ENCODE data around the gene FAM180B. TPM values are rescaled to one million over a fixed set of nuclear protein-coding genes. Genes with fewer than 3 reads are reported as not detected.

Gene FAM180B
- total and polyA plus RNA-seq, 2 of the 8 experiments (the other 6 are each of a cell fraction or from before 2014, with no cell fraction given) = 0.09 TPM; not detected in 1

GRCh38 chr11:47583844-47584243 lies 2.6 kb upstream of the FAM180B start:
- no peak overlapping the region for H2AFZ ChIP-seq (ENCODE audit: low read length)
- peaks cover 23 to 36% (median 35%) of the 10 kb centered on the region in 4 experiments for H3K36me3 ChIP-seq (ENCODE audit: control insufficient read depth in 2 of 4, insufficient read depth in 4 of 4, low read length in 3 of 4)
- no peak overlapping the region for H3K56ac ChIP-seq (replicated peaks; ENCODE audit: insufficient read length, low read depth, low read length)
- H2AK5ac ChIP-seq (ENCODE audit: low read depth, low read length) = no peak overlapping the region
- no peaks in the 10 kb centered on the region; the same call in 1 of the 2 replicates for H3K79me1 ChIP-seq (ENCODE audit: low read depth, low read length)
- no peak overlapping the region for H4K5ac ChIP-seq (ENCODE audit: insufficient read length, low read depth, low read length)
- no peak overlapping the region for H2BK20ac ChIP-seq (ENCODE audit: low read length)
- no peak for TF ChIP-seq POU5F1 (IDR thresholded peaks at IDR 0.05; ENCODE audit: low read depth, low read length)
- no peak for TF ChIP-seq ATF3 (IDR thresholded peaks at IDR 0.05; ENCODE audit: insufficient read depth, low read depth, low read length)
- no peak for TF ChIP-seq EP300 (IDR thresholded peaks at IDR 0.05; ENCODE audit: borderline replicate concordance in 1 of 2, low read depth in 2 of 2, low read length in 2 of 2)
- no peak for DNase-seq (ENCODE audit: low read depth in 1 of 2, low spot score in 2 of 2)
- H3K14ac ChIP-seq (ENCODE audit: insufficient read length) = no peak overlapping the region
- H3K4me1 ChIP-seq (replicated peaks in 1 of 4; ENCODE audit: control insufficient read depth in 3 of 4, insufficient read depth in 4 of 4, low read length in 3 of 4) = no peaks in the 10 kb centered on the region; a peak in 1 of 7 replicates
- no peak overlapping the region for H2BK120ac ChIP-seq (replicated peaks; ENCODE audit: low read depth, low read length)
- no peak overlapping the region for H3K9ac ChIP-seq (replicated peaks in 1 of 4; ENCODE audit: extremely low read depth in 1 of 4, low read depth in 3 of 4, low read length in 3 of 4)
- FAIRE-seq = no peak
- peaks cover 2 to 3% of the 10 kb centered on the region in 2 experiments for H4K20me1 ChIP-seq (replicated peaks in 1 of 2; ENCODE audit: control insufficient read depth in 1 of 2, insufficient read depth in 2 of 2, low read length in 2 of 2)
- no peak overlapping the region; the same call in 1 of the 2 replicates for H2BK5ac ChIP-seq (ENCODE audit: low read depth, low read length)
- H3K4ac ChIP-seq (replicated peaks; ENCODE audit: insufficient read length, low read depth, low read length) = no peak overlapping the region
- ChIA-PET CTCF (ENCODE audit: partially characterized antibody) (interaction anchor here (1.3 kb wide), 1 partner anchor 33 kb away, joined by 4 read pairs; no protein-coding TSS in a partner anchor), POLR2A (ENCODE audit: partially characterized antibody) (interaction anchor here (0.5 to 3.3 kb wide), 7 partner anchors 9 to 93 kb away, joined by 3 to 25 read pairs (median 3); no protein-coding TSS in a partner anchor)
- H2BK15ac ChIP-seq (ENCODE audit: low read length) = no peak overlapping the region
- no peak overlapping the region for H4K8ac ChIP-seq (ENCODE audit: extremely low read depth, insufficient read depth, low read length)
- no peak overlapping the region for H3K4me3 ChIP-seq (ENCODE audit: extremely low read depth in 1 of 4, insufficient read depth in 2 of 4, low read depth in 3 of 4, low read length in 4 of 4)
- H3K27ac ChIP-seq (ENCODE audit: low read depth, low read length) = no peak overlapping the region
- H3K23ac ChIP-seq (ENCODE audit: insufficient read length) = no peak overlapping the region
- no peaks in the 10 kb centered on the region for H3K27me3 ChIP-seq (replicated peaks in 1 of 4; ENCODE audit: control insufficient read depth in 3 of 4, extremely low read depth in 1 of 4, insufficient read depth in 3 of 4, low read length in 3 of 4)
- no peaks in the 10 kb centered on the region for H3K9me3 ChIP-seq (ENCODE audit: insufficient read depth in 2 of 2, low read depth in 1 of 2, low read length in 1 of 2)
- H4K91ac ChIP-seq (replicated peaks; ENCODE audit: insufficient read length, low read length) = no peak overlapping the region
- peaks cover 4% of the 10 kb centered on the region; the same call in 1 of the 2 replicates for H3K23me2 ChIP-seq (ENCODE audit: low read depth, low read length)
- H2BK12ac ChIP-seq (ENCODE audit: low read depth, low read length) = no peak overlapping the region
- 93% methylated on average over 5 of the region's 5 CpGs; no CpG with 5 or more reads in 1 of the 2 experiments for WGBS, 2 experiments (ENCODE audit: extremely low coverage in 1 of 2, insufficient coverage in 1 of 2, insufficient read length in 1 of 2, insufficient replicate concordance in 2 of 2, low coverage in 1 of 2, low lambda C conversion rate in 2 of 2, missing lambda C conversion rate in 1 of 2)
- peaks cover 0 to 18% of the 10 kb centered on the region in 2 experiments; a peak in 3 of 4 replicates for H3K79me2 ChIP-seq (ENCODE audit: control insufficient read depth in 1 of 2, insufficient read depth in 2 of 2, low read length in 2 of 2)
- H3K18ac ChIP-seq (ENCODE audit: extremely low read depth, low read length) = no peak overlapping the region
- no peak overlapping the region for H3K4me2 ChIP-seq (ENCODE audit: insufficient read depth in 1 of 2, low read depth in 2 of 2, low read length in 2 of 2)
